HepG2 (cell line): ENCODE measurements around the gene DMTF1. TPM values are rescaled to one million over a fixed set of nuclear protein-coding genes. Genes with fewer than 3 reads are reported as not detected.

ENCODE experiments used
- ATAC-seq: fragments of 200-7000 bp; cut with Tn5 transposase; 3 replicates; pipeline ENCODE4 v1.9.1; 2020; ENCODE audit warnings: mild to moderate bottlenecking, moderate library complexity
- BruUV-seq: library from RNA; stranded (reverse); fragments of 400-500 nt; replicated peaks from 2 replicates; lab custom pipeline; 2021; lab: Mats Ljungman, UMichigan
- CTCF ChIA-PET: fragments of 300-600 bp; formaldehyde crosslinking; extraction: SDS; loops from one replicate; lab custom pipeline; 2021; ENCODE audit warnings: low total read pairs, inconsistent platforms, low intra/inter-chr PET ratio; lab: Yijun Ruan, JAX
- POLR2A ChIA-PET: fragments of 350-600 bp; sonication (Branson Sonifier 250); formaldehyde crosslinking; loops from one replicate; lab custom pipeline; 2020; ENCODE audit warnings: antibody characterized with exemption, inconsistent platforms; lab: Yijun Ruan, JAX
- DNase-seq: peaks from one replicate; pipeline ENCODE4 v3.0.0-alpha.2; 2015; ENCODE audit warnings: low spot score
- FAIRE-seq: peaks from 3 replicates; lab custom pipeline; 2011; peaks lifted over from hg19 to GRCh38; lab: Jason Lieb, UNC
- H2AFZ ChIP-seq: one replicate; pipeline ENCODE4 v1.6.1; 2011; ENCODE audit warnings: low read length, inconsistent platforms
- H3K27ac ChIP-seq: fragments of 300-600 bp; 3 replicates; pipeline ENCODE4 v1.8.0; 2011; ENCODE audit warnings: mixed run types, mild to moderate bottlenecking, mixed read lengths, low read length, inconsistent platforms; ENCODE audit not compliant: insufficient read depth; ENCODE audit errors: extremely low read length
- H3K27me3 ChIP-seq, 2 experiments: fragments of 200-600 bp in 1 of 2; 2 replicates in 1 of 2; 3 replicates in 1 of 2; pipeline versions ENCODE4 v1.6.0 to v1.8.0; 2011; ENCODE audit warnings: low read length in 2 of 2, mild to moderate bottlenecking in 2 of 2, moderate library complexity in 2 of 2, inconsistent platforms in 1 of 2; ENCODE audit not compliant: insufficient read depth in 2 of 2, control insufficient read depth in 1 of 2
- H3K36me3 ChIP-seq, 2 experiments: fragments of 200-600 bp in 1 of 2; replicated peaks in 1 of 2; 2 replicates in 1 of 2; 3 replicates in 1 of 2; pipeline versions ENCODE4 v1.5.1 to v1.8.0; 2011; ENCODE audit warnings: low read length in 2 of 2, inconsistent platforms in 1 of 2; ENCODE audit not compliant: insufficient read depth in 2 of 2, control insufficient read depth in 1 of 2
- H3K4me1 ChIP-seq: 2 replicates; pipeline ENCODE4 v1.5.1; 2012; ENCODE audit warnings: low read length, inconsistent platforms; ENCODE audit not compliant: insufficient read depth
- H3K4me2 ChIP-seq: 2 replicates; pipeline ENCODE4 v1.6.0; 2011; ENCODE audit warnings: low read depth, low read length, inconsistent platforms
- H3K4me3 ChIP-seq, 3 experiments: fragments of 200-600 bp in 1 of 3; sonication (generic), shearing (Covaris generic) in 1 of 3; replicated peaks in 1 of 3; 2 replicates each; pipeline ENCODE4 v1.5.1; 2011 to 2016; ENCODE audit warnings: low read length in 3 of 3, inconsistent platforms in 2 of 3, low read depth in 2 of 3, mild to moderate bottlenecking in 2 of 3, control low read depth in 1 of 3, mixed read lengths in 1 of 3; ENCODE audit not compliant: insufficient read depth in 1 of 3
- H3K79me2 ChIP-seq: one replicate; pipeline ENCODE4 v1.6.1; 2011; ENCODE audit warnings: low read length, inconsistent platforms; ENCODE audit not compliant: insufficient read depth
- H3K9ac ChIP-seq: 2 replicates; pipeline ENCODE4 v1.6.0; 2011; ENCODE audit warnings: mild to moderate bottlenecking, low read depth, low read length, inconsistent platforms; ENCODE audit not compliant: insufficient read depth
- H3K9me3 ChIP-seq: 2 replicates; pipeline ENCODE4 v1.5.1; 2012; ENCODE audit warnings: mild to moderate bottlenecking, low read length
- H4K20me1 ChIP-seq: 2 replicates; pipeline ENCODE4 v1.6.0; 2011; ENCODE audit warnings: inconsistent platforms, mild to moderate bottlenecking, low read length, moderate library complexity; ENCODE audit not compliant: insufficient read depth
- ATF7 ChIP-seq, 2 experiments: fragments of 450-650 bp in 1 of 2; sonication (generic) in 1 of 2; formaldehyde crosslinking in 1 of 2; IDR thresholded peaks; 2 replicates each; pipeline versions ENCODE4 v1.4.0 to v1.6.1; 2016 to 2020; ENCODE audit warnings: antibody characterized with exemption in 1 of 2, mild to moderate bottlenecking in 1 of 2, missing genetic modification reagents in 1 of 2
- FOXA1 ChIP-seq, 2 experiments: fragments of 450-650 bp in 1 of 2; sonication (generic) in 1 of 2; formaldehyde crosslinking in 1 of 2; IDR thresholded peaks; 2 replicates each; pipeline versions ENCODE4 v1.4.0 to v1.6.1; 2016 to 2020; ENCODE audit warnings: missing genetic modification reagents in 1 of 2
- MAFF ChIP-seq: IDR thresholded peaks from 2 replicates; pipeline ENCODE4 v1.6.1; 2011; ENCODE audit warnings: low read depth, low read length, improper control_type of control experiment
- ZFAT ChIP-seq: sonication (generic); formaldehyde crosslinking; conservative IDR thresholded peaks from 2 replicates; pipeline ENCODE4 v1.8.1; 2023; ENCODE audit warnings: missing genetic modification reagents, inconsistent platforms
- WGBS: methylation state at CpG from one replicate; pipeline ENCODE4 v1.1.6; 2017; ENCODE audit warnings: low lambda C conversion rate; 5-methylcytosine and 5-hydroxymethylcytosine counted together
- in situ Hi-C: cut with HindIII; loops from 2 replicates; pipeline ENCODE4 v1.10.0; 2017; ENCODE audit warnings: low pct_unique_long_range_greater_than_20kb; ENCODE audit not compliant: extremely low pct_ligation_motif_present
- intact Hi-C: fragments of 100-400 bp; cut with micrococcal nuclease; formaldehyde crosslinking; loops from one replicate; pipeline ENCODE4 v1.10.0; 2022; ENCODE audit not compliant: unreplicated experiment
- polyA plus RNA-seq, 8 experiments: library from polyadenylated mRNA; depleted of rRNA in 3 of 8; stranded (reverse) in 7 of 8; unstranded in 1 of 8; fragments of >200 nt; fragmentation: Illumina TruSeq in 4 of 8; extraction: Trizol in 4 of 8; gene quantifications; 2 replicates each; pipeline versions ENCODE4 v1.2.1 to v1.2.3, GENCODE V29; 2011 to 2016; ENCODE audit warnings: low read depth in 4 of 8, missing spikeins in 1 of 8, mixed read lengths in 1 of 8; ENCODE audit not compliant: insufficient read depth in 1 of 8
- total RNA-seq, 5 experiments: library from RNA; depleted of rRNA; stranded (reverse); fragments of >200 nt; fragmentation: Illumina TruSeq; extraction: Trizol; gene quantifications; 2 replicates each; pipeline ENCODE4 v1.2.3, GENCODE V29; 2016; ENCODE audit warnings: low read depth in 1 of 5
- TF ChIP-seq, protein P1 (sequence below): IDR thresholded peaks from 2 replicates; pipeline ENCODE4 v1.4.0; 2020; ENCODE audit warnings: mild to moderate bottlenecking, missing genetic modification reagents
- TF ChIP-seq, protein P2 (sequence below): sonication (generic); formaldehyde crosslinking; IDR thresholded peaks from 2 replicates; pipeline ENCODE4 v1.4.0; 2020; ENCODE audit warnings: missing genetic modification reagents
- TF ChIP-seq, protein P3 (sequence below): sonication (generic); formaldehyde crosslinking; IDR thresholded peaks from 2 replicates; pipeline ENCODE4 v1.8.1; 2023; ENCODE audit warnings: mild to moderate bottlenecking, inconsistent platforms, moderate library complexity, missing genetic modification reagents, borderline replicate concordance
- TF ChIP-seq, protein P4 (sequence below): sonication (generic); formaldehyde crosslinking; IDR thresholded peaks from 2 replicates; pipeline ENCODE4 v1.5.1; 2020; ENCODE audit warnings: missing genetic modification reagents, mild to moderate bottlenecking, borderline replicate concordance

DMTF1 gene
- total and polyA plus RNA-seq, 2 of the 13 experiments (the other 11 are each of a cell fraction or from before 2014, with no cell fraction given): 45.8 to 132 TPM

DNA sequence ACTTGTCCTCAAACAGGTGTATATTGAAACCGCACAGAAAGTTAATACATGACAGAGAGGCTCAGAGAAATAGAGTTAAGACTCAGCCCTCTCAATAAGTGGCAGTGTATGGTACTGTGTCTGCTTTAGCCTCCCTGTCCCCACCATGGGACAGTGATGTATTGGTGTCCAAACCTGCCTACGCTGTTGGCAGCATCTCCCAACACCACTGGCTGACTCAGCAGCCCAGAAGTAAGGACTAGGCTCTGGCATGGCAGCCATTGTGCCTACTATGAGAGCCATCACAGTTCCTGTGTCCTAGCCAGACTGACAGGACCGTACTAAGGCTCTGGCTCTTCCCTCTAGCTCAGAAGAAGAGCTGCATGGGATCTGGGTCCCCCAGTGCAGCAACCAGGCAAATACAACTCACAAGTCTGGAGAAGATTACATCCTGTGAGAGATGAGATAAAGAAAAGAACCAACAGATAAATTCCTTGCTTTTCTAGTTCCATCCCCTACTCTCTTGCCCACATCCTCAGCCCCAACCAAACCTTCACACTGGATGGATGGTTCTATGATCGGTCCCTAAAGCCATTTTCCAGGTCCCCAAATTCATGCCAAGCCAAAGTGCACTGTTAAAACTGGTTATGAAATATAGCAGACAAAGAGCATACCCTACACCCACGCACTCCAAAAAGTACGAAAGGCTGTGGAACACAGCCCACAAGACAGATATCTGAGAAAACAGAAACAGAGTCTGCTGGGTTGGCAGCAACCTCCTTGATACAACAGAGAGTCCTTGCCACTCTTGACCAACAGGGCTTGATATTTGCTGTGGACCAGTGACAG lies 44.1 kb upstream of the DMTF1 start:
- H3K27ac ChIP-seq: no peak overlapping the region
- H3K9ac ChIP-seq: no peak overlapping the region
- CTCF ChIA-PET: no interaction called here
- BruUV-seq: no TSS peak
- no peaks in the 10 kb centered on the region for H3K9me3 ChIP-seq
- no peak for TF ChIP-seq ZFAT (CRISPR knock-in tag)
- TF ChIP-seq, all 625 proteins: peak for 0
- Histone ChIP-seq H3K4me3 (no peak overlapping the region), H3K4me2 (no peak overlapping the region), H2AFZ (no peak overlapping the region), H3K27me3 (no peaks in the 10 kb centered on the region), H3K36me3 (no peaks in the 10 kb centered on the region), H3K79me2 (no peaks in the 10 kb centered on the region), H4K20me1 (no peaks in the 10 kb centered on the region), H3K4me1 (no peaks in the 10 kb centered on the region)
- WGBS: 13% methylated on average over 5 of the region's 6 CpGs
- intact Hi-C loops (no loop called here), in situ Hi-C loops (no loop called here)
- no peak for DNase-seq
- POLR2A ChIA-PET: no interaction called here
- no peak for ATAC-seq
- no peak for FAIRE-seq

DNA sequence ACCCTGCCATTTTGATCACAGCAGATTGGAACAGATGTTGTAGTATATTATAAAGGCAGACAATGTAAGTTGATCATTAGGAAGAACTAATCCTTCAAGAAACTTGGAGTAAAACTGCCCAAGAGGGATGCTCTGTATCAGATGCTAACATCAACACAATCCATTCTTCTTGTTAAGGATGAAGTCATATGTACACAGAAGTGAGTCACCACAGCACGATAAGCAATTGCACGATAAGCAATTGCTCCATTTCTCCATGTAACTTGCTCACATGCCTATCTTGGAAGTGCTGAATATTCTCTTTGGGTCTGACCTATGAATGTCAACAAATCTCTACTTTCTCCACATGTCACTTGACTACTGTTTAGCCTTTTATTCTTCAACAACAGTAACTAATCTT lies 41.5 kb upstream of the DMTF1 start:
- in situ Hi-C loops: no loop called here
- TF ChIP-seq, protein P1, sequence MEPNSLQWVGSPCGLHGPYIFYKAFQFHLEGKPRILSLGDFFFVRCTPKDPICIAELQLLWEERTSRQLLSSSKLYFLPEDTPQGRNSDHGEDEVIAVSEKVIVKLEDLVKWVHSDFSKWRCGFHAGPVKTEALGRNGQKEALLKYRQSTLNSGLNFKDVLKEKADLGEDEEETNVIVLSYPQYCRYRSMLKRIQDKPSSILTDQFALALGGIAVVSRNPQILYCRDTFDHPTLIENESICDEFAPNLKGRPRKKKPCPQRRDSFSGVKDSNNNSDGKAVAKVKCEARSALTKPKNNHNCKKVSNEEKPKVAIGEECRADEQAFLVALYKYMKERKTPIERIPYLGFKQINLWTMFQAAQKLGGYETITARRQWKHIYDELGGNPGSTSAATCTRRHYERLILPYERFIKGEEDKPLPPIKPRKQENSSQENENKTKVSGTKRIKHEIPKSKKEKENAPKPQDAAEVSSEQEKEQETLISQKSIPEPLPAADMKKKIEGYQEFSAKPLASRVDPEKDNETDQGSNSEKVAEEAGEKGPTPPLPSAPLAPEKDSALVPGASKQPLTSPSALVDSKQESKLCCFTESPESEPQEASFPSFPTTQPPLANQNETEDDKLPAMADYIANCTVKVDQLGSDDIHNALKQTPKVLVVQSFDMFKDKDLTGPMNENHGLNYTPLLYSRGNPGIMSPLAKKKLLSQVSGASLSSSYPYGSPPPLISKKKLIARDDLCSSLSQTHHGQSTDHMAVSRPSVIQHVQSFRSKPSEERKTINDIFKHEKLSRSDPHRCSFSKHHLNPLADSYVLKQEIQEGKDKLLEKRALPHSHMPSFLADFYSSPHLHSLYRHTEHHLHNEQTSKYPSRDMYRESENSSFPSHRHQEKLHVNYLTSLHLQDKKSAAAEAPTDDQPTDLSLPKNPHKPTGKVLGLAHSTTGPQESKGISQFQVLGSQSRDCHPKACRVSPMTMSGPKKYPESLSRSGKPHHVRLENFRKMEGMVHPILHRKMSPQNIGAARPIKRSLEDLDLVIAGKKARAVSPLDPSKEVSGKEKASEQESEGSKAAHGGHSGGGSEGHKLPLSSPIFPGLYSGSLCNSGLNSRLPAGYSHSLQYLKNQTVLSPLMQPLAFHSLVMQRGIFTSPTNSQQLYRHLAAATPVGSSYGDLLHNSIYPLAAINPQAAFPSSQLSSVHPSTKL (CRISPR knock-in tag): peak; percentile 53
- TF ChIP-seq, protein P2, sequence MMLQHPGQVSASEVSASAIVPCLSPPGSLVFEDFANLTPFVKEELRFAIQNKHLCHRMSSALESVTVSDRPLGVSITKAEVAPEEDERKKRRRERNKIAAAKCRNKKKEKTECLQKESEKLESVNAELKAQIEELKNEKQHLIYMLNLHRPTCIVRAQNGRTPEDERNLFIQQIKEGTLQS: peak; percentile 55; the same call in 1 of the 2 replicates
- TF ChIP-seq ATF7 (IDR thresholded peaks at IDR 0.05) (0 out of 2 replicates have a peak, but pooled peaks have one; percentile 18), ATF7 (CRISPR knock-in tag; IDR thresholded peaks at IDR 0.05) (no peak), MAFF (peak; percentile 46; the same call in 1 of the 2 replicates), FOXA1 (IDR thresholded peaks at IDR 0.05) (no peak), FOXA1 (CRISPR knock-in tag; IDR thresholded peaks at IDR 0.05) (peak; percentile 47)
- TF ChIP-seq, protein P3, sequence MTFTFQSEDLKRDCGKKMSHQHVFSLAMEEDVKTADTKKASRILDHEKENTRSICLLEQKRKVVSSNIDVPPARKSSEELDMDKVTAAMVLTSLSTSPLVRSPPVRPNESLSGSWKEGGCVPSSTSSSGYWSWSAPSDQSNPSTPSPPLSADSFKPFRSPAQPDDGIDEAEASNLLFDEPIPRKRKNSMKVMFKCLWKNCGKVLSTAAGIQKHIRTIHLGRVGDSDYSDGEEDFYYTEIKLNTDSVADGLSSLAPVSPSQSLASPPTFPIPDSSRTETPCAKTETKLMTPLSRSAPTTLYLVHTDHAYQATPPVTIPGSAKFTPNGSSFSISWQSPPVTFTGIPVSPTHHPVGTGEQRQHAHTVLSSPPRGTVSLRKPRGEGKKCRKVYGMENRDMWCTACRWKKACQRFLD (CRISPR knock-in tag): no peak
- TF ChIP-seq, protein P4, sequence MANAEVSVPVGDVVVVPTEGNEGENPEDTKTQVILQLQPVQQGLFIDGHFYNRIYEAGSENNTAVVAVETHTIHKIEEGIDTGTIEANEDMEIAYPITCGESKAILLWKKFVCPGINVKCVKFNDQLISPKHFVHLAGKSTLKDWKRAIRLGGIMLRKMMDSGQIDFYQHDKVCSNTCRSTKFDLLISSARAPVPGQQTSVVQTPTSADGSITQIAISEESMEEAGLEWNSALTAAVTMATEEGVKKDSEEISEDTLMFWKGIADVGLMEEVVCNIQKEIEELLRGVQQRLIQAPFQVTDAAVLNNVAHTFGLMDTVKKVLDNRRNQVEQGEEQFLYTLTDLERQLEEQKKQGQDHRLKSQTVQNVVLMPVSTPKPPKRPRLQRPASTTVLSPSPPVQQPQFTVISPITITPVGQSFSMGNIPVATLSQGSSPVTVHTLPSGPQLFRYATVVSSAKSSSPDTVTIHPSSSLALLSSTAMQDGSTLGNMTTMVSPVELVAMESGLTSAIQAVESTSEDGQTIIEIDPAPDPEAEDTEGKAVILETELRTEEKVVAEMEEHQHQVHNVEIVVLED (CRISPR knock-in tag): no peak

More for the DNA sequence above, 41.5 kb upstream of the DMTF1 start:
- H3K9me3 ChIP-seq: no peaks in the 10 kb centered on the region
- intact Hi-C loops: no loop called here
- POLR2A ChIA-PET: no interaction called here
- no peak; the same call in 2 of the 3 replicates for ATAC-seq
- H3K27me3 ChIP-seq: no peaks in the 10 kb centered on the region
- no peaks in the 10 kb centered on the region for H3K79me2 ChIP-seq
- no peak overlapping the region for H2AFZ ChIP-seq
- H3K4me2 ChIP-seq: no peak overlapping the region
- no peaks in the 10 kb centered on the region for H3K4me1 ChIP-seq
- CTCF ChIA-PET: no interaction called here
- 19% methylated on average over 2 of the region's 2 CpGs for WGBS
- H3K9ac ChIP-seq: no peak overlapping the region
- BruUV-seq: no TSS peak
- no peak for FAIRE-seq
- peak; percentile 36 for DNase-seq
- H3K27ac ChIP-seq: no peak overlapping the region
- H3K4me3 ChIP-seq: no peak overlapping the region
- no peaks in the 10 kb centered on the region for H3K36me3 ChIP-seq
- H4K20me1 ChIP-seq: no peaks in the 10 kb centered on the region
